Measurements from ENCODE around the gene FHOD3. TPM values are rescaled to one million over a fixed set of nuclear protein-coding genes. Genes with fewer than 3 reads are reported as not detected.

The FHOD3 gene
- total and polyA plus RNA-seq, 2 donors (not counting 1 experiment from before 2014, with no cell fraction given) = not detected

- Histone ChIP-seq H3K27ac (ENCODE audit: low read length in 2 of 2) (no peak overlapping the region), H3K79me2 (ENCODE audit: control insufficient read depth, insufficient read depth, low read length) (no peaks in the 10 kb centered on the region), H3K4me3 (ENCODE audit: control extremely low read depth in 1 of 5, extremely low read depth in 1 of 5, insufficient read depth in 1 of 5, low read depth in 2 of 5, low read length in 4 of 5) (no peak overlapping the region), H3K27me3 (replicated peaks in 1 of 4; ENCODE audit: control extremely low read depth in 1 of 4, control insufficient read depth in 3 of 4, insufficient read depth in 4 of 4, low read length in 3 of 4) (no peaks in the 10 kb centered on the region), H3K9me3 (ENCODE audit: control extremely low read depth in 1 of 3, control insufficient read depth in 2 of 3, insufficient read depth in 1 of 3, low read length in 2 of 3) (no peaks in the 10 kb centered on the region), H3K4me2 (replicated peaks; ENCODE audit: low read depth, low read length, poor library complexity, severe bottlenecking) (no peak overlapping the region), H2AFZ (ENCODE audit: insufficient read depth, low read depth, low read length, poor library complexity, severe bottlenecking) (no peak overlapping the region), H3K9ac (ENCODE audit: low read length) (no peak overlapping the region), H4K20me1 (ENCODE audit: control insufficient read depth, insufficient read depth, low read length, poor library complexity, severe bottlenecking) (no peaks in the 10 kb centered on the region), H3K4me1 (ENCODE audit: control insufficient read depth in 2 of 2, insufficient read depth in 2 of 2, low read length in 2 of 2) (no peaks in the 10 kb centered on the region), H3K36me3 (replicated peaks in 1 of 2; ENCODE audit: control extremely low read depth in 1 of 2, control insufficient read depth in 1 of 2, extremely low read depth in 1 of 2, insufficient read depth in 2 of 2, low read length in 1 of 2) (no peaks in the 10 kb centered on the region)
- ChIA-PET CTCF (interaction anchor here (1.4 kb wide), 1 partner anchor 65 kb away, joined by 3 read pairs; no protein-coding TSS in a partner anchor), POLR2A (no interaction called here)
- Mint-ChIP-seq H3K4me3 (no peak overlapping the region), H3K27me3 (peaks cover 3% of the 10 kb centered on the region), H3K27ac (no peak overlapping the region), H3K4me1 (no peaks in the 10 kb centered on the region), H3K9me3 (ENCODE audit: insufficient read depth) (no peaks in the 10 kb centered on the region)
- ATAC-seq (ENCODE audit: low read depth) (no peak), DNase-seq (no peak)
- intact Hi-C loops (cut with micrococcal nuclease) = no loop called here
- no peak for TF ChIP-seq CTCF (IDR thresholded peaks at IDR 0.05)
- TF ChIP-seq EZH2 (IDR thresholded peaks at IDR 0.05; ENCODE audit: borderline replicate concordance, insufficient read depth, low read depth, low read length, poor library complexity, severe bottlenecking) = no peak
- WGBS (ENCODE audit: insufficient coverage) = 89% methylated on average over 1 of the region's 3 CpGs
Measured at GRCh38 chr18:36752929-36753865, 455.7 kb downstream of the FHOD3 start.

- no peak for DNase-seq
- Histone ChIP-seq H3K4me2 (replicated peaks; ENCODE audit: low read depth, low read length, poor library complexity, severe bottlenecking) (no peak overlapping the region), H3K4me1 (ENCODE audit: control insufficient read depth in 2 of 2, insufficient read depth in 2 of 2, low read length in 2 of 2) (no peaks in the 10 kb centered on the region), H2AFZ (ENCODE audit: insufficient read depth, low read depth, low read length, poor library complexity, severe bottlenecking) (no peak overlapping the region), H4K20me1 (ENCODE audit: control insufficient read depth, insufficient read depth, low read length, poor library complexity, severe bottlenecking) (no peaks in the 10 kb centered on the region), H3K4me3 (ENCODE audit: control extremely low read depth in 1 of 5, extremely low read depth in 1 of 5, insufficient read depth in 1 of 5, low read depth in 2 of 5, low read length in 4 of 5) (no peak overlapping the region), H3K36me3 (replicated peaks in 1 of 2; ENCODE audit: control extremely low read depth in 1 of 2, control insufficient read depth in 1 of 2, extremely low read depth in 1 of 2, insufficient read depth in 2 of 2, low read length in 1 of 2) (no peaks in the 10 kb centered on the region), H3K9me3 (ENCODE audit: control extremely low read depth in 1 of 3, control insufficient read depth in 2 of 3, insufficient read depth in 1 of 3, low read length in 2 of 3) (peaks cover 0 to 5% (median 0%) of the 10 kb centered on the region in 3 donors), H3K27ac (ENCODE audit: low read length in 2 of 2) (no peak overlapping the region), H3K27me3 (replicated peaks in 1 of 4; ENCODE audit: control extremely low read depth in 1 of 4, control insufficient read depth in 3 of 4, insufficient read depth in 4 of 4, low read length in 3 of 4) (no peaks in the 10 kb centered on the region), H3K79me2 (ENCODE audit: control insufficient read depth, insufficient read depth, low read length) (no peaks in the 10 kb centered on the region), H3K9ac (ENCODE audit: low read length) (no peak overlapping the region)
- no peak overlapping the region for H3K4me3 Mint-ChIP-seq
- CTCF ChIA-PET = no interaction called here
- intact Hi-C loops (cut with micrococcal nuclease) = no loop called here
- 86% methylated on average over 3 of the region's 4 CpGs for WGBS (ENCODE audit: insufficient coverage)
- no peak overlapping the region for H3K27ac Mint-ChIP-seq
- H3K27me3 Mint-ChIP-seq = peaks cover 3% of the 10 kb centered on the region
- TF ChIP-seq EZH2 (IDR thresholded peaks at IDR 0.05; ENCODE audit: borderline replicate concordance, insufficient read depth, low read depth, low read length, poor library complexity, severe bottlenecking) (no peak), CTCF (IDR thresholded peaks at IDR 0.05) (no peak)
- POLR2A ChIA-PET = no interaction called here
- H3K9me3 Mint-ChIP-seq (ENCODE audit: insufficient read depth) = no peaks in the 10 kb centered on the region
- ATAC-seq (ENCODE audit: low read depth) = no peak
- no peaks in the 10 kb centered on the region for H3K4me1 Mint-ChIP-seq
Measured at GRCh38 chr18:36756242-36756641, 458.7 kb downstream of the FHOD3 start.

All from B cell (primary cell).